HG03558 (cell line): ENCODE results near the gene CBFA2T2.

Experiments
- ATAC-seq: cut with Tn5 transposase; IDR thresholded peaks from one replicate; pipeline ENCODE4 v1.9.1; 2021; ENCODE audit warnings: moderate number of reproducible peaks; ENCODE audit not compliant: unreplicated experiment; ENCODE audit errors: extremely low read depth

CBFA2T2 gene

DNA sequence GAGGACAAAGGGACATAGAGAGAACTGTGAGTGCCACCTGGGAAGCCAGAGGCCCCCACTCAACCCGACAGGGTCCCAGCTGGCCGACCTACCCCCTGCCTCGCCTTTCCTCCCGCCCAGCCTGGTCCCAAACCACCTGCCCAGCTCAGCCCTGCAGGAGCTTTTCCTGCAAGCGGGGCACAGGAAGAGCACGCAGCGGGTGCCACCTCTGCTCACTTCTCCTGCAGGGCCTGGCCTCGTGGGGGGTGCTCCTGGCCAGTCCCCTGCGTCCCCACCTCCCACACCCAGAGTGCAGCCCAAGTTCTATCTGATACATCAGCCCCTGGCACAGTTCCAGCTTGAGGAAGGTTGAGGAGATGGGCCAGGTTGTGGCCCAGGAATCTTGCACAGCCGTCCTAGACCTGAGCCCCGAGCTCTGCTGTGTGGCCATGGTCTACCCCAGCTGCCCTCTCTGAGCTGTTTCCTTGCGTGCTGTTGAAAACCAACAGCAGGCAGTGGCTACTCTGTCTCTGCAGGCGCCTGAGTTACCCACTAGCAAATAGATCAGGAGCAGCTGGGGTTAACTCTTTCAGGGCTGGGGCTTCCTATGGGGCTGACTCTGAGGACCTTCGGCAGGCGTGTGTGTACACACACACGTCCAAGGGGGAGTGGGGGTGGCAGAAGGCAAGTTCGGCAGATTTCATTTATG lies 182.7 kb downstream of the CBFA2T2 start:
- ATAC-seq, result no peak

DNA sequence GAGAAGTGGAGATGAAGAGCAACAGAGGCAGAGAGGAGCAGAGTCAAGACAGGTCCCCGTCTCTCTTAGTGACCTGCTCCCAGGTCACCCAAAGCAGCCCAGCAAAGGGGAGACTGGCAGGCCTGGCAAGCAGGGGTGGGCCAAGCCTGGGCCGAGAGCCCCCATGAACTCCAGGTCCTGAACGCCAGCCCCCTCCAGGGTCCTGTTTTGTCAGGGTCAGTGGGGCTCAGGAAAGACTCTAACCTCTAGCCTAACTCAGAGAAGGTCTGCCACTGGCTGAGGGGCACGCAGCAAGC lies 183.2 kb downstream of the CBFA2T2 start:
- no peak for ATAC-seq

DNA sequence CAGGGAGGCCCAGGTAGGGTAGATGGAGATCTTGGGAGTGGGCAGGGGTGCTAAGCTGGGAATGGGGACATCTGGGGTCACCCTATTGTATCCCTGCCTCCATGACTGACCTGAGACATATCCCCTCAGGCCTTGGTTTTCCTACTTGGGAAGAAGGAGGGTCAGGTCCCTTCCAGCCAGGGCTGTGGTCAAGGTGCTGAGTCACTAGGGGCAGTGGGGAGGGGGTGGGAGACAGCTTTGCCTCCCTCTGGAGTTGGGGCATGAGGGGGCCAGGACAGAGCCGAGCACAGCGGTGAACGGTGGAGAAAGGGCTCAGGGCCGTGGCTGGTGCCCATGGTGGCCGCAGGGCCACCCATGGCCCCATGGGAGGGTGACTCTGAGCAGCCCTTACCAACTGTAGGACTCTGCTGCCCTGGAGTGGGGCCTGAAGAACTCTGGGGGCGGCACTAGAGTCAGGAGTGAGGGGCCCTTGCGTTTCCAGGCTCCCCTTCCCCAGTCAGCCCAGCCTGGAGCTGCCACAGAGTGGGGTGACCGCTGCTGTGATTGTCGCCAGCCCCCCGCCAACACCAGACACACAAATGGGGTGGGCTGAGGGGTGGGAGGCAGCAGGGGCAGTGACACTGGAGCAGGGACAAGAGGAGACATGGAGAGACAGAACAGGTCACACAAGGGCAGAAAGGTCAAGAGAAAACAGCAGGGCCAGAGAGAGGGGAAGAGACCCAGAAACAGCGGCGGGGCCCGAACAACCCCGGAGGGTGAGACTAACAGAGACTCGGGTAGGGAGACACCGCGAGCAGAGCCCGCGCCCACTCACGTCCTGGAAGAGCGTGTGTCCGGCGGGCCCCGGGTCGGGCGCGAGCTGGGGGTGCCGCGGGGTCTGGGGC lies 183.8 kb downstream of the CBFA2T2 start:
- no peak for ATAC-seq

DNA sequence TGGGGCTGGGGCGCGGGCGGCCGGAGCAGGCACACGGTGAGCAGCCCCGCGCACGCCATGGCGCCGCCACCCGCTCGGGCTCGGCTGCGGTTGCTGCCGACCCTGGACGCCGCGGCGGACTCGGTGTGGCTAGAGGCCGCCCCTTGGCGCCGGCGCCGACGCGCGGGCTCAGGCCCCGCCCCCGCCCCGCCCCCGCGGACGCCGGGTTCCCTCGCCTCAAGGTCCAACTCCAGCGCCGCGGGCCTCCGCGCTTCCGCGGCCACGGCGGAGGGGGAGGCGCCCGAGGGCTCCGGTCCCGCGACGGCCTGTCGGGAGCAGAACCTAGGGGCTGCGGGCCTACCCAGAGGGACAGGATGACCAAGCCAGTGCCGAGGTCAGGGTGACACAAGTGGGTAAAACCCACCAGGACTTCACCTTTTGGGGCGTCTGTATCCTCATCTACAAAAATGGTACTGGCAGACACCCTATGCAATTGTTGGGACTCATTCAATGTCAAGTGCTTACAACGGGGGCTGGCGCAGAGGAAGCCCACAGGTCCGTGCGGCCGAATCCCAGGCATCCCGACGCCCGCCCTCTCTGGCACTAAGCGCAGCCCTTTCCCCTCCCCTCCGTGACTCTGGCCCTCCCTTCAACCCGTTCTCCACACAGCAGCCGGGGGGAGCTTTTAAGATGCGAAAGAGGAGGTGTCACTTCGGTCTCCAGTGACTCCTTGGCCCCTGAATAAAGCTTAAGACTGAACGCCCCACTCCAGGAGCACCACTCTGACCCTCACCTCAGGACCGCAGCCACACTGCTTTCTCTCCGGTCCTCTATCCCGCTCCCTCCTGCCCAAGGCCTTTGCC lies 184.6 kb downstream of the CBFA2T2 start, which contains the start of gene NECAB3:
Gene NECAB3 (minus strand): TSS at position 135 of the 842 bp plus-strand sequence. CDS start 76 bp downstream, at position 59.
- no peak for ATAC-seq

DNA sequence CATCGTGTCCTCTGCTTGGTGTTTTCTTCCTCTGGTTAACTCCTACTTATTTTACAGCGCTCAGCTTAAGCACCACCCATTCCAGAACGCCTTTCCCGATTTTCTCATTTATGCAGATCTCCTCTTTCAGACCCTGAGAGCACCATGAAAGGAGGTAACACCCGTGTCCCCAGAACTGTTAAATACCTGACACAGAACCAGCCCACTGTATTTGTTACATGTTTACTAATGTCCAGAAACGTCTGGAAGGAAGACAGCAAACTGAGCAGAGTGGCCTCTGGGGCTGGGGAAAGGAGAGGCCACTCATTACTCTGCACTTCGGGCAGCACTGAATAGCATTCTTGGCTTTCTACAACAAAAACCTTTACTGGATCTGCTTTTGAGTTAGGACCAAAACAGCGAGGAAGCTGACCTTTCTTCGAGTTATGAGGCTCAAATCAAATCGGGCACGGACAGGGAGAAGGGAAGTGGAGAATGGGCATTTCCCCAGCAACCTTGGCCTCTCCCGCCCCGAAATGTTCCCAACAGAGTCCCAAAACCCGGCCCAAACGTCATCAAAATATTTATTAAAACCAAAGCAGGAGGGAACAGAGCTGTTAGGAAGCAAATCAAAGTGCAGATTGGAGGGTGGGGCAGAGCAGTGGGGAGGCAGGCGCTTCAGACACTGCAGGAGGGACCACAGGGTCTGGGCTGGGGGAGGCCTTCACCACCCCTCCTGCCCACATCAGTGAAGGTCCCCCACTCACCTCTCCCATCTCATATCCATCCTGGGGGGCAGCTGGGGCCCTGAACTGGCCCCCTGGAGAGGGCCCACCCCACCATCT lies 185.5 kb downstream of the CBFA2T2 start:
- no peak for ATAC-seq

GRCh38 chr20:33676121-33676520 lies 186.2 kb downstream of the CBFA2T2 start:
- ATAC-seq, result no peak

- ATAC-seq, result no peak
These were observed 187.1 kb downstream of the CBFA2T2 start for GRCh38 chr20:33676652-33677645.

DNA sequence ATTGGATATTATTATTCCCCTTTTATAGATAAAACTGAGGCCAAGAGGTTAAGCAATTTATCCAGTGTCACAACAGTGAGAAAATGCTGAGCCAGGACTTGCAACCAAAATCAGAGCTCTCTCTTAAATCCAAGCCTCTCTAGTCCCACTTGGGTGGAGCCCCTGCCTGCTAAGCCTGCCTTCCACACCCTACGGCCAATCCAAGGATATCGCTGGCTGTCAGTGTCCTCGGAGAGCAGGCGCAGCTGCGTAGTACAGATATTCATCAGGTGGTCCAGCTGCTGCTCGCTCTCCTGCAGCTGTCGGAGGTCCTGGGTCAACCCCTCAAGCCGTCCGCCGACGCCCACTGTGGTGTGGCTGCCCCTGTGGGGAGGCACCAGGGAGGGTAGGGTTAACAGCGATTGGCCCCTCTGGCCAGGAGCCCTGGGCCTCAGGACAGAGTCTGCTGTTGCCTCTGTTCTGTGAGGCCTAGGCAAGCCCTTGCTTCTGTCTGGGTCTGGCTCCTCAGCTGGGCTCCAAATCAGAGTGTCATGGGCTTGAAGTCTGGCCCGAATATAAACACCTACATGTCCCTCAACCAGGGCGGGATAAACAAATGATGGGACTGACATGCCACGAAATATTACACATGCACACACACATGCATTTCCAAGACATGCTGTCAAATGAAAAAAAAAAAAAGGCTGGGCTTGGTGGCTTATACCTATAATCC lies 188.3 kb downstream of the CBFA2T2 start:
- ATAC-seq, result no peak

DNA sequence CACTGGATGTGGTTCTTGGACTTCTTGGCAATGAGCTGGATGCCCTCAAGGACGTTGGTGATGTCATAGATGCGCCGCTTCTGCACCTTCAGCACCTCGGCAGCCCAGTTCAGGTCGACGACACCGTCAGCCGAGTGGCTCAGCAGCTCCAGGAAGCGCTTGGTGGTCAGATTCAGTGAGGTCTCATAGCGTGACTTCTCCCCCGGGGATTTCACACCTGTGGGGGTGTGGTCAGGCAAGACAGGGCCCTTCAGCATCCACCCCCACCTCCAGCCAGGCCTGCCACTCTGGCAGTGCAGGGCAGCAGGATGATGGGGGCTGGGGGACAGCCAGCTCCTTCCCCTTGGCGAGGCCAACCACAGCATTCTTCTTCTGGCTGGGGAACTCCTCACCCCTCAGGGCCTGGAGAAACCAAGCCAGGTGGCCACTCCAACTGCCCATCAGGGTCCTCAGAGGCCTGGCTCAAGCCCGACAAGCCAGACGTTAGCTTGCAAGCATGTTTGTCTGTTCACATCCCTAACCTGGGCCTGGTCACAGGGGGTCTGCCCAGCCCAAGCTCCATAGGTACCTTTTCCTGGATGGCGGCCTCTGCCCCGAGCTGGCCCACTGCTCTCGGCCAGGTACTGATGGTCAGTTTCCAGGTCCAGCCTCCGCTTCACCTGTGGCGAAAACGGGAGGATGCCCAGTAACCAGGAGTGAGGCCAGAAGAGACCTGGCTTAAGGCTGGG lies 190.0 kb downstream of the CBFA2T2 start:
- no peak for ATAC-seq

GRCh38 chr20:33680686-33681085 lies 190.8 kb downstream of the CBFA2T2 start:
- no peak for ATAC-seq

GRCh38 chr20:33681288-33681687 lies 191.4 kb downstream of the CBFA2T2 start:
- ATAC-seq, result no peak

DNA sequence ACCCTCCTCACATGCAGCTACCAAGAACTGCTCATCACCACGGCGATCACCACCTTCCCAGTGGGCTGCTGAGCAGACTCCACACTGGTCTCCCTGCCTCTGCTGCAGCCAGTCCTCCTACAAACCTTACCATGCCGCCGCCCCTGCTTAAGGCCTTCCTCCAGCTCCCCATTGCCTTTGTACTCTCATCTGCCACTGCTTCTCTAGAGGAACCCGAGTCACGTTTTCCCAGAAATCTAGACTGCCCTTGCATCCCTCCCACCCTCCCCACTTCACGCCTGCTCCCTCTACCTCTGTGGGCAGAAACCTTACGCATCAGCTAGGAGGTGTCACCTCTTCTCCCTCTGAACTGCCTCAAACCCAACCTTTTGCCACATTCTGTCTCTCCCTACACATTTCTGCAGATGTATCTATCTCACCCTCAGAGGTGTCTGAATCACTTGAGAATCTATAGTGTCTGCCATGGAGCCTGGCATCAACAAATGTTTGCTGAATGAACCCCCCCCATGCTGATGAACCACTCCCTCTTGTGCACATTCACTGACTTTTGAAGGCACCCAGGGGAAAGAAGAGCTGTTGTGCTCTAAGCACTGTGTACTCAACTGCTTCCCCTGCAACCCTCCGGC lies 191.9 kb downstream of the CBFA2T2 start:
- no peak for ATAC-seq

GRCh38 chr20:33684533-33685327 lies 194.8 kb downstream of the CBFA2T2 start:
- ATAC-seq, result no peak

GRCh38 chr20:33685328-33686099 lies 195.6 kb downstream of the CBFA2T2 start:
- peak; percentile 11 for ATAC-seq
